Stimulated activated CD8-positive, alpha-beta memory T cell treated with anti-CD3 and anti-CD28 coated beads, Interleukin-4, amount 100 ng/mL, for 1 hour (primary cell): ENCODE data around the gene TBCEL.

Experiments
- DNase-seq, 2 donors: peaks; one replicate each; pipeline ENCODE4 v3.0.0-alpha.2; 2020; ENCODE audit warnings: low read depth in 2 of 2, low spot score in 1 of 2

The TBCEL gene

DNA sequence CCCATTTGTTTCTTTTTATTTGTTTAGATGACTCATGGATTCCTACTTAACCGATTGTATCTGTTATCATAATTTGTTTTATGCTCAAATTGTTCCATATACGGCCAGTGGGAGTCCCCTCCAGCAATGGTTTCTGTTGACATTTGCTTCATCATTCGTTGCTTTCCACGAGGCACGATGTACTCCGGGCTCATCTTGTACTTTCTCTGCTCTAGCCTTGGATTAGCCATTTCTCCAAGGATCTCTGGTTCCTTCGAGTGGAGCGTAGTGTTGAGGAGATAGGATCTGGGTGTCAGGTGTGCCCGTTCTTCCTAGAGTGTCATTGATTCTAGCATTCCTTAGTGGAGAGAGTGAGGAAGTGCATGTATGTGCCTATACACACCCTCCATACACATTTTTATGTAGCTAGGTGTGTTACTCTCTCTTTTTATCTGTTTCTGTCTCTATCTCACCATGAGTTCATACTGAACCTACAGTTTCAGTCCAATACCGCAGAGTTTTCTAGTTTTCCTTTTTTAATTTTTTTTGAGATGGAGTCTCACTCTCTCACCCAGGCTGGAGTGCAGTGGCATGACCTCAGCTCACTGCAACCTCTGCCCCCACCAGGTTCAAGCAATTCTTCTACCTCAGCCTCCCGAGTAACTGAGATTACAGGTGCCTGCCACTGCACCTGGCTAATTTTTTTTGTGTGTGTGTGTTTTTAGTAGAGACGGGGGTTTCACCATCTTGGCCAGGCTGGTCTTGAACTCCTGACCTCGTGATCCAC is 108.5 kb downstream of the TBCEL start:
- DNase-seq, result no peak

DNA sequence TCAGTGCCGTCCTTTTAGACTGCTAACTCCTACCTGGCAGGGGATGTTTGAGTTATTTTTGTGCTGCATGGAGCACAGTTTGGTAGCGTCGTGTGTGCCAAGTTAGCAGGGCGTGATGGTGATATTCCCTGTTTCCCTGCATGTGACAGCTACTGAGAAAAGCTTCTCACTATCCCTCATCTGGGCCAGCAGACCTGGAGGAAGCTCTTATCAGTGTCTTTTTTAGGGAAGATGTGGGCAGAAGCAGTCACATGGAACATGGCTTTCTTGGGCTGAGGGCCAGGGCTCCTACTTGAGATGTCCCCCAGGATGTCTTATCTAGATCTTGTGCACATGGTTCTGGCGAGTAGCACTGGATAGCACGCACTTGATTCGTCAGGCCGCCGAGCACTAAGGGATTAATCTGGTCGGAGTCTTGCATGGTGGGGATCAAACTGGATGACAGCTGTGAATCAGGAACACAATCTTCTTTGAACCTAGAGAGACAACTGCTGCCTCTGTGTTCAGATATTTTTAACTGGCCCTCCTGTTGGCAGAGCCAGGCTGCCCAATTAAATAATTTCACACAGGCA is 110.9 kb downstream of the TBCEL start:
- DNase-seq, result no peak

DNA sequence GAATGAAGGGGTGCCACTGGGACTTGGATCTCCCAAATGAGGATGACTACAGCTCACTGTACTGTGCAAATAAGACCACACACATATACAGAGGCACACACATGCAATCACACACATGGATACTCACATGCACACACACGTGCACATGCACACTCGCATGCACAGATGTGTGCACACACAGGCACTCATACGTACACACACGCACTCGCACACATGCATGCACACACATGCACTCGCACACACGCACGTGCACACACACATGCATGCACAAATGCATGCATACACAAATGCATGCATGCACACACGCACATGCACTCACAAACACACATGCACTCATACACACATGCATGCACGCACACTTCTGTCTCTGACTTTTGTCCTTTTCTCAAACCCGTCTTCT is 113.1 kb downstream of the TBCEL start:
- no peak for DNase-seq

DNA sequence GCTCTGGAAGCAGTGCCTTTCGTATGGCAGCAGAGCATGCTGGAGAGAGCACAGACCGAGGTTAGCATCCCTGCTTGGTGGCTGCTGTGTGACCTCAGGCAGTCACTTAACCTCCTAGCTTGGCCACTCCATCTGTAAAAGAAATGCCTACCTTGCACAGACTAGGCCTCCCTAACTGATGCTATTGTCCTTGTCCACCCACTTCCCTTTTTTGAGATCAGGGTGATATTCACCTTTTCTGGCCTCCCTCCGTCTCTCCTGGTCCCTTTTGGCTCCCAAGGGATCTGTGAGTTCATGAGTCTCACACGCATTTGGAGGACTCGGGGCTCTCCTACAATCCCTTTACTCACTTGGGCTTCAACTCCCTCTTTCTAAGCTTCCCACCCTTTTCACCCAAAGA is 114.4 kb downstream of the TBCEL start:
- DNase-seq, result no peak

DNA sequence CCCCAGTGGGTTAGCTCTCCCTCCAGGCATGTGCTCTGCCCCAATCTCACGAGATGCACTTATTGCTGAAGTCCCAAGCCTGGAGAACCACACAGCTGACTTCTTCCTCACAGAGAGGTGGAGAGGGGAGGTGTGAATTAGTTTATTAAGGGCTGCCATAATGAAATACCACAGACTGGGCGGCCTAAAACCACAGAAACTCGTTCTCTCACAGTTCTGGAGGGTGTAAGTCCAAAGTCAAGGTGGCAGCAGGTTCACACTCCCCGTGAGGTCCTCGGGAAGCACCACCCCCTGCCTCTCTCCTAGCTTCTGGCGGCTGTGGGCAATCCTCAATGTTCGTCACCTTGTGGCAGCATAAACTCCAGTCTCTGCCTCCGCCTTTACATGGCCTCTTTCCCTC is 116.5 kb downstream of the TBCEL start:
- DNase-seq, result no peak
